GM19023 (cell line): ENCODE measurements around the gene C12orf75.
"Not testable (repeated sequence)": the region's sequence is repeated elsewhere in the genome, so short reads cannot be mapped to it uniquely, and the experiment has no call there.

ENCODE experiments used
- ATAC-seq: cut with Tn5 transposase; IDR thresholded peaks from one replicate; pipeline ENCODE4 v1.9.1; 2021; ENCODE audit warnings: mild to moderate bottlenecking, moderate library complexity; ENCODE audit not compliant: unreplicated experiment

The C12orf75 gene

DNA sequence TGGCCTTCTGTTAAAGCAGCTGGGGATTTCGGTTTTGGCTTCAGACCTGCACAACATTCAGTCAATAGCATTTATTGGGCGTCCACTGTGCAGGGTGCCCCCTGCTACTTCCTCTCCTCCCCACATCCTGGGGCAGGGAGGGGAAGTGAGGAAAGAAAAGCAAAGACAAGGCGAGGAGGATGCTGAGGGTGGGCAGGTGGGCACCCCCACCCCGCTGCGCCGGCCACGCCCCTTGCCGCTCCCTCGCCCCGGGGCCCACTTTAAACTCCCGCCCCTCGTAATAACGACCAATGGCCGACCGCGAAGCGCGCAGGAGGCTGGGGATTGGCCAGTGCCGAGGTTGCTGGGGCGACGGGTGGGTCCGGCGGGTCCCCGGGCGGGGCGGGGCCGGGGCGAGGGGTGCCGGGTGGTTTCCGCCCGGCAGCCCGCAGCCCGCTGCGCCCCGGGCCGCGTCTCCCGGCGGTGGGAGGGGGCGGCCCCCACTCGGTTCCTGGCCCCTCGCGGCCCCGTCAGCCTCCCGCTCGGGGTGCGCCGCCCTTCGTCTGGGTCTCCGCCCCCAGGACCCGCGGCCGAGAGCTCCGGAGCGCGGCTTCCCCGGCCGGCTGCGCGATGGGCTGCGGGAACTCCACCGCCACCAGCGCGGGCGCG is at the start of gene C12orf75:
TSS of gene C12orf75 (plus strand) at position 409 of the 648 bp plus-strand sequence. CDS start at position 610, 201 bp downstream.
- ATAC-seq = peak; percentile 89

DNA sequence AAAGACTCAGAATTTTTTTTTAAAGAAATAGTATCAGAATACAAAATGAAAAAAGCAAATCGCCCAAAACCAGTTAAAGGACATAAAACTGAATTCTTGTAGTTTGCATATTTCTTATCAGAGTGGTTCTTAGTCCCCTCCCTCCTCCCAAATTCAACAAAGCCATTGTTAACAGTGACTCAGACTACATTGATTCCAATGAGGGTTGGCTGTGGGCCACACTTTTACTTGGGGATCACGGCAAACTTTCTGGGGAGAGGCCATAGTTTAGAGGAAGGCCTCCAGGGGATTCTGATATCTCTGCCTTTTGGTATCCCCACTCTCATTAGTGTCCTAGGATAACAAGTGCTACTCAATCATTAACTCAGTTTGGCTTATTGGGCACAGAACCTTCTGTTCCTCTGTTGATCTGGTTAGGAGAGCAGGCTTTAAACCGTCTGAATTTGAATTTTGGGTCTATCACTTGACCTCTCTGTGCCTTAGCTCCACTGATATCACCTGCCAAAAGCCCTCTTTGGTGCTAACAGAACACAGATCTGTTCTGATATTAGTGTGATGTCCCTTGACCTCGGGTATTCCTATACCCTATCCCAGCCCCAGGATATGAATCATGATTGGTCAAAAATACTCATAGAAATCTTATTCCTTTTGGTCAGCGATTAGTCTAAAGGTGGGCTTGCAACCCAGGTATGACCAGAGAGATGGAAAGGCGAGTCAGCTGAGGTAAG is 49.4 kb upstream of the C12orf75 start:
- ATAC-seq = no peak

DNA sequence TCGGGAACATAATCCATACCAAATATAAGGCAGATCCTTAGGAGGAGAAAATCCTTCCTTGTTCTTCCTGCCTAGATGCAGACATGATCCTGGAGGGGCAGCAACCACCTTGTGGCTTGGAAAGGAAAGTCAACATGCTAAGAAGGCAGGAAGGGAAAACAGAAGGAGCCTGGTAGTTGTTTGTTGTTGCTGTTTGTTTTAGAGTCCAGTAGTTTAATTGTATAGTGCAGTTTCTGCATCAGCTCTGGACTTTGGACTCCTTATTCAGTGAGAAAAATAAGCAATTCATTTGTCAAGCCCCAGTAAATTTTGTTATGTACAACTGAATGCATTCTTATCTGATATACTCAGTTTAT is 48.8 kb upstream of the C12orf75 start:
- ATAC-seq = no peak

DNA sequence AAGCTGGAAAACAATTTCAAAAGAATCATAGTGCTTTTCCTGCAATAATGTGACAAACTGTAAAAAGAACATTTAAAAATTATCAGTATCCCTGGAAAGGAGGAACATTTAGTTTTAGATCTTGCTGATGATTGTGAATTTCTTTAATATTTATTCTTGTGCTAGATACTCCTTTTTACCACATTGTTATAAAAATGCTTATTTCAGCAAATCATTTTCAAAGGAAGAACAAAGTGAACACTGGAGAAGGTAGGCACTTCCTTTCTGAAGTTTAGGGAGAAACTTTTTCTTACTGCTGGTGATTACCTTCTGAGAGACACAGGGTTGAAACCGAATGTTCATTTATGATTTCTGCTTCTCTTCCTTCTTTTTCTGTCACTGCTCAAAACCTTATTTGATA is 45.1 kb upstream of the C12orf75 start:
- no peak for ATAC-seq

DNA sequence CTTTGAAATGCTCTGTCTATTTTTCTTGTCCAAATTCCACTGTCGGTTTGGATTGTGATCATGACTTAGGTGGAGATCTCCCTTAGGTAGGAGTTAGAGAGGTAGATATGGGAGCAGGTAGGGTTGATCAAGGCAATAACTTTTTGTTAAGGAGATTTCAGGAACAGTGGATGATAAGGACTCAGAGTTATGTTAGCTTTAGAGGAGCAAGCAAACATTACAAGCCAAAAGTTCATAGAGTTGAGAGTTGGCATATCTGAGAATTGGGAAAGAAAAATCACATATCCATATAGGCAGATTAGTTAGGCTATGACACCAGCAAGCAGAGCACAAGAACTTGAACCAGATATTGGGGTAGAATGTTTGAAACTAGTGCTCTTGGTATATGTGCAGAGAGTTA is 43.1 kb upstream of the C12orf75 start:
- no peak for ATAC-seq

DNA sequence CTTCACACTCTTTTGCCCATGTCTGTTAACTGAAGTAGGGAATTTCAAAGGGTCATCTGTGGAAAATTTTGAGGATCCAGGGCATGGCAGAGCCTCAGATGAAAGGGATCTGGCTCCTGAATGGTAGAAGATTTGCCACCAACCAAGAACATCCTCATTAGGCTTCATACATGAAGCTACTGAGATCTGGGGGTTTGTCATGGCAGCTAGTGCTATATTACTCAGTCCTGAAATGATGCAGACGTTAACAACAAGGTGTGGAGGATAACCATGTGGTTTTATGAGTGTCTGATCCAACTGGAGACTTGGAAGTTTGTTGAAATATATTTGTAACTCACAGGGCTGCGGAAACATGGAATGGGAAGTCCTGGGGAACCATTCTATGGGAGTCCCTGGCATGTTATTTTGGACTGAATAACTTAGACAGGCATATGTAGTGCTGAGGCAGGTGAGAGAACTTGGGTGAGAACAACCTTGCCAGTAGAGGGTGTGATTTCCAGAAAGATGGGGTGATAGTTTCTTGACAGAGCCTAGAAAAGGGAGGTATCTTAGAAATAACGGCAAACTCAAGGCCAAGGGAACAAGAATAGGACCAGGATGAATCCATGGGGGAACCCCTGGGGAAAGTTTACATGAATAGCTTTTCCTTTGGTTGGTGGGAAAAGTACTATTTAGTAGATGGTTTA is 42.0 kb upstream of the C12orf75 start:
- no peak for ATAC-seq

DNA sequence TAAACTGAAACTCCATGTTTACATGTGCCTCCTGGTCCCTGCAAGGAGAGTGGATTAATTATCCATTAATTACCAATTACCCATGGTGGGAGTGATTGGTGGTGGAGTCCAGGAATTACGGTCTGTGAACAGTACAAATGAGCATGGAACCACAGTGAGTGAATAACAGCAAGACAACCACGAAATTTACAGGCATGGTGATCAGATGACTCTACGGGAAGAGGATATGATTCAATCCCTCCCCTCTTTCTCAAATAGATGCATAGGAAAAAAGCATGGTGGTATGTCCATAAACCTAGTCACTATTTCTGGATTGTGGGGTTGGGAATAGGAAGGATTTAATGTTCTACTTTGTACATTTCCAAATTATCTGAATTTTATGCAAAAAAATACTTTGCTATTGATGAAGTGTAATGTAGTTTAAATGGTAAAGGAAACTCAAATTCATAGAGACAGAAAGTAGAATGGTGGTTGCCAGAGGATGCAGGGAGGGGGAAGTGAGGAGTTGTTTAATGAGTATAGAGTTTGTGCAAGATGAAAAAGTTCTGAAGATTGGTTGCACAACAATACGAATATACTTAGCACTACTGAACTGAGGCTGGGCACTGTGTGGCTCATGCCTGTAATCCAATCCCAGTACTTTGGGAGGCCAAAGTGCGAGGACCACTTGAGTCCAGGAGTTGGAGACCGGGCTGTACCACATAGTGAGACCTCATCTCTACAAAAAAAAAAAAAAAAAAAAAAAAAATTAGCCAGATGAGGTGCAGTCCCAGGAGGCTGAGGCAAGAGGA is 41.2 kb upstream of the C12orf75 start:
- no peak for ATAC-seq

DNA sequence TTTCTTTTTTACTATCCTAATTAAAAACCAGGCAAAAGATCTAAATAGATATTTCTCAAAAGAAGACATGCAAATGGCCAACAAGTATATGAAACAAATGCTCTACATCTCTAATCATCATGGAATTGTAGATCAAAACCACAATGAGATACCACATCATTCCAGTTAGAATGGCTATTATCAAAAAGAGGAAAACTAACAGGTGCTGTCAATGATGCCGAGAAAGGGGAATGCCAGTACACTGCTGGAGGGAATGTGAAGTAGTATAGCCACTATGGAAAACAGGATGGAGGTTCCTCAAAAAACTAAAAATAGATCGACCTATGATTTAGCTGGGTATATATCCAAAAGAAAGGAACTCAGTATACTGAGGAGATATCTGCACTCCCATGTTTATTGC is 39.0 kb upstream of the C12orf75 start:
- no peak for ATAC-seq

DNA sequence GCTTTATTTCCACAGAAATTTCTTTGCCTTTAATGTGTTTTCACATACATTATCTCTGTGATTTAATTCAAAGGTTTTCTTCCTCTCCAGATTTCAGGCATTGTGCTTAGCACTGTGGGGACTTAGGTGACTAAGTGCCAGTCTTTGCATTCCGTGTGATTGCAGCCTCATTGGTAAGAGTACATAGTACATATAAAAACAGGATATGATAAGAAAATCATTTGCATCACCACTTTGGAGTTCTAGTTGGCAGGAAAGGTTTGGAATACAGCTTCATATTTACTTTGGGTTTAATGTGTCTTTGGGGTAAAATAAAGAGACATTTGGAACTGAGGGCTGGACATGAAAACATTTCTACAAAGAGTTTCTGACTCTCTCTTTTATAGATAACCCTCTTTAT is 37.8 kb upstream of the C12orf75 start:
- no peak for ATAC-seq

DNA sequence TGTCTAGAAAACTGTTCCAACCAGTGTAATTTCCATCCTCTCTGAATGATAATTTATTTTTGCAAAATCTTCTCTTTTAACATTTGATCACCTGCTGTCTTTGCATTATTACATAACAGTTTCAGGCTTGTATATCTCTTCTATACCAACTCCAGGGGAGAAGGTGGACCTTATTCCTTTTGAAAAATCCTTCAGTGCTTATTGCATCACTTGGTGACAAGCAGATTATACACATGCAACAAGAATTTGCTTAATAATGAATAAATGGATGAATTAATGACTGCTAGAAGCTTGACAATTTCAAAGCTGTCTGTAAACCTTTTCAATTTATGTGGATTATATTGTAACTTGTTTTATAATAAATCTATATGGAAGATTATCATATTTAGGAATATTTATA is 37.3 kb upstream of the C12orf75 start:
- no peak for ATAC-seq

DNA sequence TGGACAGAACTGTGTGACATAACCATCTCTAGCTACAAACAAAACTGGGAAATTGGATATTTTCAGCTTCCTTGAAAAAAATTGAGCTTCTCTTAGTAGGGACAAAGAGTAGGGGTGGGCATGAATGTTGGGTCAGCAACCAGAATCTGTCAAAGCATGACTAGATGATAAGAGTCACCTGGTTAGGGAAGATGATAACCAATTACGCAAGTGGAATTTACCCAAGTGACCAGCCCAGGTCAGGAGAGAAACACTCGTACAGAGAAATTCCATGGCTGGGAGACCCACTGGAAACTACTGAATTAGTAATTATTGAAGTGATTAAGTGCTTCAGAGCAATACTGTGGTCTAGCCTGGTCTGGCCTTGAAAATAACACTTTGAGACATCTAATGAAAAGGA is 36.3 kb upstream of the C12orf75 start:
- ATAC-seq = no peak

DNA sequence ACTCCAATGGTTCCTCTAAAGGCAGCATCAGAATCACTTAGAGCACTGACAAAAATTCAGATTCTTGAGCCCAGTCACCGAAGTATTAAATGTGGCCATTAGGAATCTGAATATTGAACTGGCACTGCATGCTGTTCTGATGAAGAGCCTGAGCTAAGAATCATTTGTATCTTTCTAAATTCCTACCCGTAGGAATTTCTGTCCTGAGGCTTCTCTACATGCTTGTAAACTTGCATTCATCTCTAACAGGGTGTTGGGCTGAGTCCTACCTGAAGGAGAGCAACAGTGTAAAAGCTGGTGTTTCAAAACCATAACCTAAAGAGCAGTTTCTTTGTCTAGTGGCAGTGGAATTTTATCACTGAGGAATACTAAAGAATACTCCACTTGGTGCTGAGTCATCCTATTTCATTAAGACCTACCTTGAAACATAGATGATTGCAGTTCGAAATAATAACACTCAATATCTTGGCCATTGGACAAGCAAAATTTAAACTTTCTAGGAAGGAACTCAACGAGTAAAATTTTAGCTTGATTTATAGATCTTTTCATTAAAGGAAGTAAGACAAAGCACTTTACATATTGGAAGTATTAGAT is 35.5 kb upstream of the C12orf75 start:
- no peak for ATAC-seq

DNA sequence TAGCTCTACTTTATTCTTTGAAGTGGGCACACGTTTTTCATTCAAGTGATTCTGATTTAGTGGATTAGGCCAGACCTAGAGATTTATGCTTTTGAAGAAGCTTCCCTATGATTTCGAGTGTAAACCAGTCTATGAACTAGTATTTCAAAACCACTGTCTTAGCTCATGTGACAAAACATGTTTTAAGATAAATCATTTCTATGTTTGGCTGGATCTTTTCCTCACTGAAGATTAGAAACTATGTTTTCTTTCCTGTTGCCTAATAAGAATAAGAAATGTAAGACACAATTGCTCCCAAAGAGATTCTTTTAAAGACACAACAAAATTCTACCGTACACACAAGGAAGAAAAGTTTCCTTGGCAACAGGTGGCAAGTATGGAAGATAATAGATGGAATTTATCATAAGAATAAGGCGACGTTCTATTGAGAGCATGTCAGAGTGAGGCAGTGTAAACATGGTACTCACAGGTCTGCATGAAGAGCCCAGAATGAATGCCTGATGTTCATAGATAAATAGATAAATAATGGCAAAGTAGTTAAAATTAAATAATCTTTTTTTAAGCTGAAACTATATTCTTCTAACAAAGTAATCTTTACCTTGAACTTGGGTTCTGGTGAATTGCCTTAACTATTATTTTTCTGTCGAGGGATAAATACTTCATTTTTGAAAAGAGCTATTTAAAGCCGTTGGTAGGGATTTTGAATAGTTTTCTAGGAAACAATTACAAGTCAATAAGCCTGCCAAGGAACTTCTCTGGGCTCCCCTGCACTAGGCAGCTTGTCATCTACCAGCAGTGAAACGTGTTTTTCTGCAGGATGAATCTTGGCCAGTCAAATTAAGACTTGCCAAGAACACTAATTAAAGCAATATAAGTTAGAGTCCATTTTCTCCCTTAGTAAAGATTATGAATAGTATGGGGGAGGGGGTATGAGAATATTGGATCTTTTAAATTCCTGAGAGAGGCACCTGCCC is 34.1 kb upstream of the C12orf75 start:
- ATAC-seq = no peak

DNA sequence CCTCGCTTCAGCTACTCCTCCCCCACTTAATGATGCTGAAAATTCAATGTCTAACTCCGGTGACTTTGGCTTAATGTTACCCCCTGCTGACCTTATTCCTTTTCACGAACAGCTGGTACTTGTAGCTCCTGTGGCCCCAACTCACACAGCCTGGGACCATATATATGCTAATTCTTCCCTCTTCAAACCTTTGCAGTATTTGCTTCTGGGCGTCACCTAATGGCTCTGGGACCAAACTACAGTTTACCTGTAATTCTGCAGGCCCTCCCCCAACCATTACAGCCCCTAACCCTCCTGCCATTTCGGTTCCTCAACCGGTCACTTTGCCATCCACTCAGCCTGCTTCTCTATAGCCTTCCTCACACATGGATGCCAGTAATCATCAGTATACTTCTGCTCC is 29.6 kb upstream of the C12orf75 start:
- no peak for ATAC-seq

DNA sequence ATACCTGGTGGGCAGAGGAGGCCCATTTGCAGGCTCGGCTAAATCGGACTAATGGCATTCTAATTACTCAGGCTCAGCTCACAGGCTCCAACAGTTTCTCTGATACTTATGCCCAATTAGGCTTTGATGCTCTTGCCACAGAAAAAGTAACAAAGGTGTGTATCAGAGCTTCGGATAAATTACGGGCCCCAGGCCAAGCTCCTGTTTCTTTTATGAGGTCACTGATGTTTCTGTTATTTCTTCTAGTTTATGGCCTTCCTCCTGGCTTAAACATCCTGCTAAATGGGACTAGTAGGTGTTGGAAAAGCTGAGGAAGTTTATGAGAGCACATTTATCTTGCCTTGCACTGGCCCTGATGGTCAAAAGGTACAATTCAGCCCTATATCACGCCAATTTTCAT is 28.8 kb upstream of the C12orf75 start:
- ATAC-seq = no peak

DNA sequence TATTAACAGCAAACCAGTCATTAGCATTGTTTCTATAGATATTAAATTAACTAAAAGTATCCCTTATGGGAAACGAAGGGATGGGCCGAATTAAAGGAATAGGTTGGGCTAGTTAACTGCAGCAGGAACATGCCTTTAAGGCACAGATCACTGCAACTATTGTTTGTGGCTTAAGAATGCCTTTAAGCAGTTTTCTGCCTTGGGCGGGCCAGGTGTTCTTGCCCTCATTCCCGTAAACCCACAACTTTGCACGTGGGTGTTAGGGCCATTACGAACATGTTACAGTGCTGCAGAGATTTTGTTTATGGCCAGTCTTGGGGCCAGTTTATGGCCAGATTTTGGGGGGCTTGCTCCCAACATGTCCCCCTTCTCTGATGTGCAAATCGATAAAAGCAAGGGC is 27.5 kb upstream of the C12orf75 start:
- ATAC-seq = not testable (repeated sequence)

DNA sequence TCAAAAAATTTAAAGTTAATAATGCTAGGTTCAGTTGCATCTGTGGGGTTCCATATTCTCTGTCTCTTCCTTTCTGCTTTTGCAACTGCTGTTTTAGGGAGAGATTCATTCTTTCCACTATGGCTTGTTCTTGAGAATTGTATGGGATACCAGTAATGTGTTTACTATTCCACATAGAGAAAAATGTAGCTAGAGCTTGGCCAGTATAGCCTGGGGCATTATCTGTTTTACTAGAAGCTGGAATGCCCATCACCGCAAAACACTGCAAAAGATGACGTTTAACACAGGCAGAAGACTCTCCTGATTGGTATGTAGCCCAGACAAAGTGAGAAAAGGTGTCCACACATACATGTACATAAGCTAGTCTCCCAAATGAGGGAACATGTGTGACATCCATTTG is 25.9 kb upstream of the C12orf75 start:
- not testable (repeated sequence) for ATAC-seq

DNA sequence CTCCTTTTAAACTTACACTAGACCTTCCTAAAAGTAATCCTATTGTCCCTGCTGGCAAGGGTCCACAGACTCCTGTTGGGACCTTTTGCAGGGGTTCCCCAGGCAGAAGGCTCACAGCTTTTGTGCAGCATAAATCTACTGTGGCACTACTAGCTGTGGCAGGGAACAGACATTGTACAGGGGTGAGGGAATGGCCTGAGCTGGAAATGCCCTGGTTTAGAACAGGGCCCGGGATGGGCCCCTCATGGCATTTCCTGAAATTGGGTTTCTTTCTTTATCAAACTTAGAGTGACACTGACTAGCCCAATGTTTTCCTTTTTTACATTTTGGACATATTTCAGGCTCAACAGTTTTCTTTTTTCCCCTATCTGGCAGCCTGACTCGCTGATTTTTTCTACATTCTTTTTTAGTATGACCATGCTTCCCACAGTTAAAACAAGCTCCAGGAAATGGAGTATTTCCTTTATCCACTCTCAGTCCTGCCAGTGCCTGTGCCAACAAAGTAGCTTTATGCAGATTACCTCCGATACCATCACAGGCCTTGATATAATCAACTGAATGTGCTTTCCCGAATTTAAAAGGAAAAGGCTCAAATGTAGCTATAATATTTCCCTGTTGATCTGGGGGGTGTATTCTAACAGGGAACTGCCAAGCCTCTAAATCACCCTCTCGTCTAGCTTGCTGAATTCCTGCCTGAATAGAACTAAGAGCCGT is 22.7 kb upstream of the C12orf75 start:
- ATAC-seq = not testable (repeated sequence)

DNA sequence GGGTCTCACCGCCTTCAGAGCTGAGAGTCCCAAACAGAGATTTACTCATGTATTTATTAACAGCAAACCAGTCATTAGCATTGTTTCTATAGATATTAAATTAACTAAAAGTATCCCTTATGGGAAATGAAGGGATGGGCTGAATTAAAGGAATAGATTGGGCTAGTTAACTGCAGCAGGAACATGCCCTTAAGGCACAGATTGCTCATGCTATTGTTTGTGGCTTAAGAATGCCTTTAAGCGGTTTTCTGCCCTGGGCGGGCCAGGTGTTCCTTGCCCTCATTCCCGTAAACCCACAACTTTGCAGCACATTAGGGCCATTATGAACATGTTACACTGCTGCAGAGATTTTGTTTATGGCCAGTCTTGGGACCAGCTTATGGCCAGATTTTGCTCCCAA is 21.7 kb upstream of the C12orf75 start:
- ATAC-seq = not testable (repeated sequence)
